H1 (cell line): ENCODE measurements around the gene GPC6. TPM values are rescaled to one million over a fixed set of nuclear protein-coding genes. Genes with fewer than 3 reads are reported as not detected.

Experiments used
- CTCF ChIA-PET: fragments of 300-600 bp; sonication (Branson Sonifier 250); formaldehyde crosslinking; loops from one replicate; lab custom pipeline; 2021; ENCODE audit not compliant: partially characterized antibody; lab: Charles Lee
- POLR2A ChIA-PET: fragments of 300-600 bp; sonication (Branson Sonifier 250); formaldehyde crosslinking; loops from one replicate; lab custom pipeline; 2021; ENCODE audit warnings: inconsistent platforms; ENCODE audit not compliant: partially characterized antibody; lab: Charles Lee
- DNase-seq, 2 experiments: peaks; one replicate each; pipeline versions ENCODE4 v3.0.0 to v3.0.0-alpha.2; 2010 to 2022; ENCODE audit warnings: low spot score in 2 of 2, low read depth in 1 of 2, mixed read lengths in 1 of 2
- FAIRE-seq: peaks from 2 replicates; lab custom pipeline; 2011; peaks lifted over from hg19 to GRCh38; lab: Jason Lieb, UNC
- H2AFZ ChIP-seq: 2 replicates; pipeline ENCODE4 v1.8.1; 2012; ENCODE audit warnings: low read length, inconsistent platforms
- H2AK5ac ChIP-seq: 2 replicates; pipeline ENCODE4 v1.6.1; 2013; ENCODE audit warnings: low read depth, low read length
- H2BK120ac ChIP-seq: replicated peaks from 2 replicates; pipeline ENCODE3; 2013; ENCODE audit warnings: low read depth, low read length, inconsistent platforms
- H2BK12ac ChIP-seq: 2 replicates; pipeline ENCODE4 v1.6.1; 2013; ENCODE audit warnings: low read depth, low read length
- H2BK15ac ChIP-seq: 2 replicates; pipeline ENCODE4 v1.6.1; 2013; ENCODE audit warnings: low read length
- H2BK20ac ChIP-seq: 2 replicates; pipeline ENCODE4 v1.6.1; 2013; ENCODE audit warnings: low read length
- H2BK5ac ChIP-seq: 2 replicates; pipeline ENCODE4 v1.6.1; 2013; ENCODE audit warnings: low read depth, low read length
- H3K14ac ChIP-seq: 2 replicates; pipeline ENCODE4 v1.6.1; 2013; ENCODE audit warnings: inconsistent platforms; ENCODE audit not compliant: insufficient read length
- H3K18ac ChIP-seq: 2 replicates; pipeline ENCODE4 v1.6.1; 2013; ENCODE audit warnings: low read length; ENCODE audit errors: extremely low read depth
- H3K23ac ChIP-seq: 2 replicates; pipeline ENCODE4 v1.6.1; 2013; ENCODE audit warnings: inconsistent platforms; ENCODE audit not compliant: insufficient read length
- H3K23me2 ChIP-seq: 2 replicates; pipeline ENCODE4 v1.6.1; 2013; ENCODE audit warnings: low read depth, low read length
- H3K27ac ChIP-seq: 2 replicates; pipeline ENCODE4 v1.6.1; 2011; ENCODE audit warnings: low read depth, low read length, inconsistent platforms
- H3K27me3 ChIP-seq, 4 experiments: replicated peaks in 1 of 4; 1 replicate in 1 of 4; 2 replicates in 3 of 4; pipeline versions ENCODE4 v1.6.1 to v1.8.1; 2011 to 2013; ENCODE audit warnings: low read length in 3 of 4, mild to moderate bottlenecking in 3 of 4, inconsistent platforms in 2 of 4, mixed read lengths in 2 of 4, moderate library complexity in 1 of 4; ENCODE audit not compliant: control insufficient read depth in 3 of 4, insufficient read depth in 3 of 4; ENCODE audit errors: extremely low read depth in 1 of 4
- H3K36me3 ChIP-seq, 4 experiments: 2 replicates each; pipeline versions ENCODE4 v1.6.1 to v1.8.1; 2011 to 2013; ENCODE audit warnings: mild to moderate bottlenecking in 4 of 4, low read length in 3 of 4, moderate library complexity in 2 of 4, control low read depth in 1 of 4, inconsistent platforms in 1 of 4; ENCODE audit not compliant: insufficient read depth in 4 of 4, control insufficient read depth in 2 of 4
- H3K4ac ChIP-seq: replicated peaks from 2 replicates; pipeline ENCODE3; 2013; ENCODE audit warnings: low read length, low read depth, mixed read lengths, inconsistent platforms; ENCODE audit not compliant: insufficient read length
- H3K4me1 ChIP-seq, 4 experiments: replicated peaks in 1 of 4; 1 replicate in 1 of 4; 2 replicates in 3 of 4; pipeline versions ENCODE4 v1.6.1 to v1.8.1; 2011 to 2013; ENCODE audit warnings: low read length in 3 of 4, inconsistent platforms in 2 of 4, mixed read lengths in 1 of 4; ENCODE audit not compliant: insufficient read depth in 4 of 4, control insufficient read depth in 3 of 4
- H3K4me2 ChIP-seq, 2 experiments: 2 replicates each; pipeline versions ENCODE4 v1.6.1 to v1.8.1; 2011 to 2013; ENCODE audit warnings: low read depth in 2 of 2, low read length in 2 of 2, control low read depth in 1 of 2, inconsistent platforms in 1 of 2, mild to moderate bottlenecking in 1 of 2; ENCODE audit not compliant: insufficient read depth in 1 of 2
- H3K4me3 ChIP-seq, 4 experiments: fragments of 200-600, 300-600 bp in 1 of 4; sonication (generic), shearing (Covaris generic), sonication (Bioruptor Twin) in 1 of 4; 2 replicates each; pipeline versions ENCODE4 v1.5.1 to v1.8.1; 2011 to 2016; ENCODE audit warnings: low read length in 4 of 4, low read depth in 3 of 4, control low read depth in 2 of 4, inconsistent platforms in 2 of 4, mild to moderate bottlenecking in 2 of 4, mixed read lengths in 1 of 4, moderate library complexity in 1 of 4; ENCODE audit not compliant: insufficient read depth in 2 of 4; ENCODE audit errors: extremely low read depth in 1 of 4
- H3K56ac ChIP-seq: replicated peaks from 2 replicates; pipeline ENCODE3; 2013; ENCODE audit warnings: low read depth, mild to moderate bottlenecking, mixed read lengths, low read length, inconsistent platforms; ENCODE audit not compliant: insufficient read length
- H3K79me1 ChIP-seq: 2 replicates; pipeline ENCODE4 v1.6.1; 2013; ENCODE audit warnings: low read depth, low read length, control low read depth
- H3K79me2 ChIP-seq, 2 experiments: 2 replicates each; pipeline versions ENCODE4 v1.6.1 to v1.8.1; 2012 to 2013; ENCODE audit warnings: low read length in 2 of 2, mild to moderate bottlenecking in 2 of 2, inconsistent platforms in 1 of 2; ENCODE audit not compliant: insufficient read depth in 2 of 2, control insufficient read depth in 1 of 2
- H3K9ac ChIP-seq, 4 experiments: replicated peaks in 1 of 4; 1 replicate in 1 of 4; 2 replicates in 3 of 4; pipeline versions ENCODE4 v1.6.1 to v1.8.1; 2011 to 2013; ENCODE audit warnings: low read depth in 3 of 4, low read length in 3 of 4, control low read depth in 2 of 4, mild to moderate bottlenecking in 2 of 4, moderate library complexity in 2 of 4, inconsistent platforms in 1 of 4; ENCODE audit errors: extremely low read depth in 1 of 4
- H3K9me3 ChIP-seq, 2 experiments: 2 replicates each; pipeline versions ENCODE4 v1.6.1 to v1.8.1; 2012 to 2013; ENCODE audit warnings: mild to moderate bottlenecking in 2 of 2, moderate library complexity in 2 of 2, control low read depth in 1 of 2, inconsistent platforms in 1 of 2, low read depth in 1 of 2, low read length in 1 of 2, mixed read lengths in 1 of 2; ENCODE audit not compliant: insufficient read depth in 2 of 2
- H4K20me1 ChIP-seq, 2 experiments: replicated peaks in 1 of 2; 2 replicates each; pipeline versions ENCODE3 to v1.8.1; 2011 to 2013; ENCODE audit warnings: inconsistent platforms in 2 of 2, low read length in 2 of 2, mild to moderate bottlenecking in 1 of 2; ENCODE audit not compliant: insufficient read depth in 2 of 2, control insufficient read depth in 1 of 2
- H4K5ac ChIP-seq: 2 replicates; pipeline ENCODE4 v1.6.1; 2013; ENCODE audit warnings: low read length, low read depth, mixed read lengths, inconsistent platforms; ENCODE audit not compliant: insufficient read length
- H4K8ac ChIP-seq: 2 replicates; pipeline ENCODE4 v1.8.0; 2013; ENCODE audit warnings: mild to moderate bottlenecking, moderate library complexity, low read length, inconsistent platforms; ENCODE audit not compliant: insufficient read depth; ENCODE audit errors: extremely low read depth
- H4K91ac ChIP-seq: replicated peaks from 2 replicates; pipeline ENCODE3; 2013; ENCODE audit warnings: low read length, mixed read lengths, inconsistent platforms; ENCODE audit not compliant: insufficient read length
- BACH1 ChIP-seq: IDR thresholded peaks from 2 replicates; pipeline ENCODE4 v1.6.1; 2012; ENCODE audit warnings: low read length, improper control_type of control experiment
- CBX5 ChIP-seq: fragments of 300-800, 300-1000 bp; sonication (generic); IDR thresholded peaks from 2 replicates; pipeline ENCODE4 v1.7.1; 2016; ENCODE audit warnings: antibody characterized with exemption, low read length, low read depth
- CREB1 ChIP-seq: IDR thresholded peaks from 2 replicates; pipeline ENCODE4 v1.6.1; 2012; ENCODE audit warnings: inconsistent platforms
- GABPA ChIP-seq: IDR thresholded peaks from 2 replicates; pipeline ENCODE4 v1.6.1; 2011; ENCODE audit warnings: mild to moderate bottlenecking, low read length, moderate library complexity, borderline replicate concordance; ENCODE audit not compliant: insufficient read depth
- GTF2F1 ChIP-seq: IDR thresholded peaks from 2 replicates; pipeline ENCODE4 v1.6.1; 2012; ENCODE audit warnings: low read depth, low read length, improper control_type of control experiment, borderline replicate concordance
- JUND ChIP-seq: IDR thresholded peaks from 2 replicates; pipeline ENCODE4 v1.6.1; 2011; ENCODE audit warnings: mild to moderate bottlenecking, improper control_type of control experiment, low read length
- KDM4A ChIP-seq: IDR thresholded peaks from one replicate; pipeline ENCODE4 v1.7.1; 2012; ENCODE audit warnings: low read depth, mild to moderate bottlenecking, moderate library complexity, low read length, inconsistent platforms; ENCODE audit not compliant: severe bottlenecking
- RAD21 ChIP-seq, 2 experiments: IDR thresholded peaks in 1 of 2; conservative IDR thresholded peaks in 1 of 2; 2 replicates each; pipeline ENCODE4 v1.6.1; 2011; ENCODE audit warnings: low read depth in 2 of 2, low read length in 2 of 2, improper control_type of control experiment in 1 of 2, inconsistent platforms in 1 of 2, mild to moderate bottlenecking in 1 of 2, moderate library complexity in 1 of 2
- polyA plus RNA-seq, 7 experiments: library from polyadenylated mRNA; depleted of rRNA in 3 of 7; stranded (reverse) in 5 of 7; unstranded in 2 of 7; fragments of >200 nt in 5 of 7; fragments of 200-250 nt in 2 of 7; gene quantifications; 1 replicate in 5 of 7; 2 replicates in 1 of 7; 4 replicates in 1 of 7; pipeline versions ENCODE4 v1.2.1 to v1.2.3, GENCODE V29; 2011 to 2013; ENCODE audit warnings: missing spikeins in 2 of 7, mixed read lengths in 2 of 7
- total RNA-seq: library from RNA; stranded (reverse); fragmentation: NEBNext Ultra II Directional; extraction: Animal tissue kit (Norgen Biotek cat#: 25700); gene quantifications from 2 replicates; pipeline ENCODE4 v1.2.1, GENCODE V29; 2021
- TF ChIP-seq, protein P1 (sequence below), 3 experiments: IDR thresholded peaks; 1 replicate in 2 of 3; 2 replicates in 1 of 3; pipeline versions ENCODE4 v1.5.1 to v1.6.1; 2011; ENCODE audit warnings: low read length in 3 of 3, mild to moderate bottlenecking in 3 of 3, inconsistent platforms in 2 of 3, low read depth in 1 of 3, moderate library complexity in 1 of 3; ENCODE audit not compliant: insufficient read depth in 1 of 3; ENCODE audit errors: control extremely low read depth in 1 of 3
- TF ChIP-seq, protein P2 (sequence below): IDR thresholded peaks from 2 replicates; pipeline ENCODE4 v1.6.1; 2012; ENCODE audit warnings: low read length, inconsistent platforms

Gene GPC6
- total and polyA plus RNA-seq, 2 of the 8 experiments (the other 6 are each of a cell fraction or from before 2014, with no cell fraction given): 5.4 to 12.0 TPM

DNA sequence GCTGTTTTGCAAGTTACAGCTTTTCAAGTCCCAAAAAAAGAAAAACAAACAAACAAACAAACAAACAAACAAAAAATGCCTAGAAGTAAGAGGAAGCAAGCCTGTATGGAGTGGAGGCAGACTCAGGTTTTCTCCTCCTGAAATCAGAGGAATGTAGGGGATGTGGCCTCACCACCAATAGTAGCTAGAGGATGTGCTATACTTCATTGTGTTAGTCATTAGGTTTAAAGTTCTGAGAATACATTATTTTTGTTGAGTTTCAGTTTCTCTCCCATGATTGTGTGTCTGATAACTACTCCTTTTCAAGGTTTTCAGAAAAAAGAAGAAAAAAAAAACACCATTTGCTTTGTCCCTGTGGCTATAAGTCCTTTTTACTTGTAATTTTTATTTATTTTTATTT, 524.5 kb downstream of the GPC6 start:
- Histone ChIP-seq H3K14ac (no peak overlapping the region), H4K20me1 (no peaks in the 10 kb centered on the region), H2BK15ac (no peak overlapping the region), H3K79me2 (no peaks in the 10 kb centered on the region), H3K4ac (no peak overlapping the region), H3K79me1 (no peaks in the 10 kb centered on the region), H2BK120ac (no peak overlapping the region), H4K8ac (no peak overlapping the region), H3K18ac (no peak overlapping the region), H2BK20ac (no peak overlapping the region), H2BK12ac (0 out of 2 replicates have a peak overlapping the region, but pooled peaks have one; percentile 19), H2BK5ac (no peak overlapping the region), H3K23me2 (no peaks in the 10 kb centered on the region), H3K27me3 (no peaks in the 10 kb centered on the region), H3K9ac (no peak overlapping the region), H3K36me3 (no peaks in the 10 kb centered on the region), H3K9me3 (no peaks in the 10 kb centered on the region), H3K27ac (no peak overlapping the region), H3K23ac (no peak overlapping the region), H2AK5ac (no peak overlapping the region), H4K91ac (no peak overlapping the region), H4K5ac (no peak overlapping the region), H2AFZ (no peak overlapping the region; the same call in 1 of the 2 replicates), H3K56ac (no peak overlapping the region), H3K4me2 (no peak overlapping the region), H3K4me1 (0 out of 7 replicates have a peak, but pooled peaks cover 0 to 1% (median 0%) of the 10 kb centered on the region in 4 experiments), H3K4me3 (no peak overlapping the region)
- CTCF ChIA-PET: no interaction called here
- DNase-seq: no peak
- no peak for FAIRE-seq
- POLR2A ChIA-PET: no interaction called here
- no peak for TF ChIP-seq CREB1
- TF ChIP-seq JUND: no peak
- TF ChIP-seq RAD21 (IDR thresholded peaks at IDR 0.05 in 1 of 2, conservative IDR thresholded peaks at IDR 0.05 in 1 of 2; ENCODE audit: low read depth in 2 of 2, low read length in 2 of 2): no peak
- TF ChIP-seq BACH1: no peak
- TF ChIP-seq GABPA: no peak
- no peak for TF ChIP-seq CBX5
- no peak for TF ChIP-seq GTF2F1
- no peak for TF ChIP-seq KDM4A
- TF ChIP-seq, protein P1, sequence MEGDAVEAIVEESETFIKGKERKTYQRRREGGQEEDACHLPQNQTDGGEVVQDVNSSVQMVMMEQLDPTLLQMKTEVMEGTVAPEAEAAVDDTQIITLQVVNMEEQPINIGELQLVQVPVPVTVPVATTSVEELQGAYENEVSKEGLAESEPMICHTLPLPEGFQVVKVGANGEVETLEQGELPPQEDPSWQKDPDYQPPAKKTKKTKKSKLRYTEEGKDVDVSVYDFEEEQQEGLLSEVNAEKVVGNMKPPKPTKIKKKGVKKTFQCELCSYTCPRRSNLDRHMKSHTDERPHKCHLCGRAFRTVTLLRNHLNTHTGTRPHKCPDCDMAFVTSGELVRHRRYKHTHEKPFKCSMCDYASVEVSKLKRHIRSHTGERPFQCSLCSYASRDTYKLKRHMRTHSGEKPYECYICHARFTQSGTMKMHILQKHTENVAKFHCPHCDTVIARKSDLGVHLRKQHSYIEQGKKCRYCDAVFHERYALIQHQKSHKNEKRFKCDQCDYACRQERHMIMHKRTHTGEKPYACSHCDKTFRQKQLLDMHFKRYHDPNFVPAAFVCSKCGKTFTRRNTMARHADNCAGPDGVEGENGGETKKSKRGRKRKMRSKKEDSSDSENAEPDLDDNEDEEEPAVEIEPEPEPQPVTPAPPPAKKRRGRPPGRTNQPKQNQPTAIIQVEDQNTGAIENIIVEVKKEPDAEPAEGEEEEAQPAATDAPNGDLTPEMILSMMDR (IDR thresholded peaks at IDR 0.05; ENCODE audit: control extremely low read depth in 1 of 3, insufficient read depth in 1 of 3, low read depth in 1 of 3, low read length in 3 of 3): no peak
- TF ChIP-seq, protein P2, sequence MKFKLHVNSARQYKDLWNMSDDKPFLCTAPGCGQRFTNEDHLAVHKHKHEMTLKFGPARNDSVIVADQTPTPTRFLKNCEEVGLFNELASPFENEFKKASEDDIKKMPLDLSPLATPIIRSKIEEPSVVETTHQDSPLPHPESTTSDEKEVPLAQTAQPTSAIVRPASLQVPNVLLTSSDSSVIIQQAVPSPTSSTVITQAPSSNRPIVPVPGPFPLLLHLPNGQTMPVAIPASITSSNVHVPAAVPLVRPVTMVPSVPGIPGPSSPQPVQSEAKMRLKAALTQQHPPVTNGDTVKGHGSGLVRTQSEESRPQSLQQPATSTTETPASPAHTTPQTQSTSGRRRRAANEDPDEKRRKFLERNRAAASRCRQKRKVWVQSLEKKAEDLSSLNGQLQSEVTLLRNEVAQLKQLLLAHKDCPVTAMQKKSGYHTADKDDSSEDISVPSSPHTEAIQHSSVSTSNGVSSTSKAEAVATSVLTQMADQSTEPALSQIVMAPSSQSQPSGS: no peak
